C4-2B (cell line): ENCODE measurements around the gene SCP2.

ENCODE experiments used
- H3K27ac ChIP-seq: fragments of 450-650 bp; 2 replicates; pipeline ENCODE4 v1.5.1; 2017
- ZFX ChIP-seq: fragments of 450-650 bp; IDR thresholded peaks from 2 replicates; pipeline ENCODE4 v1.6.1; 2017
- TF ChIP-seq, protein P1 (sequence below): fragments of 450-650 bp; conservative IDR thresholded peaks from 2 replicates; pipeline ENCODE4 v1.5.1; 2017; ENCODE audit warnings: mild to moderate bottlenecking

SCP2 gene

GRCh38 chr1:53025034-53025768 is 98.1 kb downstream of the SCP2 start:
- no peak for TF ChIP-seq ZFX
- TF ChIP-seq, protein P1, sequence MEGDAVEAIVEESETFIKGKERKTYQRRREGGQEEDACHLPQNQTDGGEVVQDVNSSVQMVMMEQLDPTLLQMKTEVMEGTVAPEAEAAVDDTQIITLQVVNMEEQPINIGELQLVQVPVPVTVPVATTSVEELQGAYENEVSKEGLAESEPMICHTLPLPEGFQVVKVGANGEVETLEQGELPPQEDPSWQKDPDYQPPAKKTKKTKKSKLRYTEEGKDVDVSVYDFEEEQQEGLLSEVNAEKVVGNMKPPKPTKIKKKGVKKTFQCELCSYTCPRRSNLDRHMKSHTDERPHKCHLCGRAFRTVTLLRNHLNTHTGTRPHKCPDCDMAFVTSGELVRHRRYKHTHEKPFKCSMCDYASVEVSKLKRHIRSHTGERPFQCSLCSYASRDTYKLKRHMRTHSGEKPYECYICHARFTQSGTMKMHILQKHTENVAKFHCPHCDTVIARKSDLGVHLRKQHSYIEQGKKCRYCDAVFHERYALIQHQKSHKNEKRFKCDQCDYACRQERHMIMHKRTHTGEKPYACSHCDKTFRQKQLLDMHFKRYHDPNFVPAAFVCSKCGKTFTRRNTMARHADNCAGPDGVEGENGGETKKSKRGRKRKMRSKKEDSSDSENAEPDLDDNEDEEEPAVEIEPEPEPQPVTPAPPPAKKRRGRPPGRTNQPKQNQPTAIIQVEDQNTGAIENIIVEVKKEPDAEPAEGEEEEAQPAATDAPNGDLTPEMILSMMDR, result no peak
- H3K27ac ChIP-seq, result no peak overlapping the region

- TF ChIP-seq, protein P1, result no peak
- no peak for TF ChIP-seq ZFX
- no peak overlapping the region for H3K27ac ChIP-seq
These were observed 98.7 kb downstream of the SCP2 start for GRCh38 chr1:53025769-53026112.

DNA sequence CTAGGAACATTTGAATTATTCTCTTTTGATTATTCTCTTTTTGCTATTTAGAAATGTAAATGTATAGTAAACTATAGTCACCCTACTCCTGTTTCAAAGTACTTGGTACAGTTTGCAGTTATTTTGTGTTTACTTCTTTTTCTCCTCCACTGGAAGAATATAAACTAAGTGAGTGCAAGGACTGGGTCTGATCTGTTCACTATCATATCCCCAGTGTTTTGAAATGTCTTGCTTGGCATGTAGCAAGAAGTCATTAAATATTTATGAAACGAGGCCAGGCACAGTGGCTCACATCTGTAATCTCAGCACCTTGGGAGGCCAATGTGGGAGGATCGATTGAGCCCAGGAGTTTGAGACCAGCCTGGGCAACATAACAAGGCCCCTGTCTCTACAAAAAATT is 99.2 kb downstream of the SCP2 start:
- TF ChIP-seq, protein P1, result no peak
- TF ChIP-seq ZFX, result no peak
- no peak overlapping the region for H3K27ac ChIP-seq

GRCh38 chr1:53031732-53032131 is 104.7 kb downstream of the SCP2 start:
- no peak for TF ChIP-seq ZFX
- TF ChIP-seq, protein P1, result no peak
- H3K27ac ChIP-seq, result no peak overlapping the region

GRCh38 chr1:53037159-53037558 is 110.1 kb downstream of the SCP2 start:
- no peak overlapping the region for H3K27ac ChIP-seq
- TF ChIP-seq ZFX, result no peak
- TF ChIP-seq, protein P1, result no peak

DNA sequence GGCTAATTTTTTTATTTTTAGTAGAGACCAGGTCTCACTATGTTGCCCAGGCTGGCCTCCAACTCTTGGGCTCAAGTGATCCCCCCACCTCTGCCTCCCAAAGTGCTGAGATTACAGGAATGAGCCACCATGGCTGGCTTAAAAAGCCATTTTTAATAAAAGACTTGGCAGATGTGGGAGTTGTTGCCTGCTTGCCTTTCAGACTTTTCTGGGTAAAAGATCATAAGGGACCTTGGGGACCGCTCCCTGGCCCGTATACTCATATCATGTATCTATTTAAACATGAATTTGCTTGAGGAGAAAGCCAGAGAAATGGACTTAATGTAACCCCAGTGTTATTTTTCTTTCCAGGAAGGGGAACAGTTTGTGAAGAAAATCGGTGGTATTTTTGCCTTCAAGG is 111.5 kb downstream of the SCP2 start:
- H3K27ac ChIP-seq, result no peak overlapping the region
- TF ChIP-seq ZFX, result no peak
- TF ChIP-seq, protein P1, result no peak

GRCh38 chr1:53043271-53043670 is 116.2 kb downstream of the SCP2 start:
- TF ChIP-seq ZFX, result no peak
- TF ChIP-seq, protein P1, result no peak
- H3K27ac ChIP-seq, result no peak overlapping the region
